KBM-7 (cell line): Measurements from ENCODE around the gene TLL1.

ENCODE experiments used
- DNase-seq: peaks from one replicate; pipeline ENCODE4 v3.0.0-alpha.2; 2015
- in situ Hi-C: fragments of 300-500 bp; cut with MboI; formaldehyde crosslinking; loops from 2 replicates; pipeline ENCODE4 v1.14.3; 2020; ENCODE audit warnings: low sequenced_read_pairs, low pct_unique_long_range_greater_than_20kb, mixed read lengths

TLL1 gene

GRCh38 chr4:165966833-165967232, 93.8 kb downstream of the TLL1 start:
- in situ Hi-C loops, result no loop called here

GRCh38 chr4:165967486-165967885, 94.4 kb downstream of the TLL1 start:
- in situ Hi-C loops, result no loop called here
- no peak for DNase-seq

More at GRCh38 chr4:165966833-165967232, 93.8 kb downstream of the TLL1 start:
- no peak for DNase-seq

GRCh38 chr4:165970703-165971420, 97.8 kb downstream of the TLL1 start:
- in situ Hi-C loops, result no loop called here
- no peak for DNase-seq

- in situ Hi-C loops, result no loop called here
- DNase-seq, result no peak
These were observed 98.4 kb downstream of the TLL1 start for GRCh38 chr4:165971446-165971845.

GRCh38 chr4:165971933-165972332, 98.9 kb downstream of the TLL1 start:
- in situ Hi-C loops, result no loop called here
- no peak for DNase-seq

- in situ Hi-C loops, result no loop called here
- no peak for DNase-seq
These were observed 99.7 kb downstream of the TLL1 start for GRCh38 chr4:165972747-165973146.

- in situ Hi-C loops, result no loop called here
- DNase-seq, result no peak
These were observed 109.9 kb downstream of the TLL1 start for GRCh38 chr4:165982934-165983333.

- DNase-seq, result no peak
These were observed 114.1 kb downstream of the TLL1 start for GRCh38 chr4:165986956-165987698.

GRCh38 chr4:165991325-165992180, 118.5 kb downstream of the TLL1 start:
- in situ Hi-C loops, result no loop called here
- no peak for DNase-seq

More at GRCh38 chr4:165986956-165987698, 114.1 kb downstream of the TLL1 start:
- in situ Hi-C loops, result no loop called here

GRCh38 chr4:165992283-165992682, 119.2 kb downstream of the TLL1 start:
- in situ Hi-C loops, result no loop called here
- no peak for DNase-seq

- in situ Hi-C loops, result no loop called here
- no peak for DNase-seq
These were observed 121.7 kb downstream of the TLL1 start for GRCh38 chr4:165994701-165995100.

- no peak for DNase-seq
- in situ Hi-C loops, result no loop called here
These were observed 130.8 kb downstream of the TLL1 start for GRCh38 chr4:166003811-166004210.

- DNase-seq, result no peak
- in situ Hi-C loops, result no loop called here
These were observed 133.2 kb downstream of the TLL1 start for GRCh38 chr4:166006217-166006616.

GRCh38 chr4:166008510-166008909, 135.5 kb downstream of the TLL1 start:
- DNase-seq, result no peak
- in situ Hi-C loops, result no loop called here

GRCh38 chr4:166012129-166013030, 139.3 kb downstream of the TLL1 start:
- no peak for DNase-seq
- in situ Hi-C loops, result no loop called here

- no peak for DNase-seq
- in situ Hi-C loops, result no loop called here
These were observed 141.4 kb downstream of the TLL1 start for GRCh38 chr4:166014411-166014810.

- in situ Hi-C loops, result no loop called here
- no peak for DNase-seq
These were observed 144.8 kb downstream of the TLL1 start for GRCh38 chr4:166017804-166018203.

GRCh38 chr4:166019441-166020220, 146.6 kb downstream of the TLL1 start:
- in situ Hi-C loops, result no loop called here
- DNase-seq, result no peak
